ENCODE data around the gene SPECC1.
"Not testable (repeated sequence)": the region's sequence is repeated elsewhere in the genome, so short reads cannot be mapped to it uniquely, and the experiment has no call there.

SPECC1 gene

GRCh38 chr17:20315311-20315710, 306.2 kb downstream of the SPECC1 start:
- DNase-seq (ENCODE audit: low read depth) = no peak

- DNase-seq (ENCODE audit: low read depth) = no peak
These were observed 306.7 kb downstream of the SPECC1 start for GRCh38 chr17:20315821-20316220.

- peak; percentile 65 for DNase-seq (ENCODE audit: low read depth)
These were observed 311.5 kb downstream of the SPECC1 start for GRCh38 chr17:20320535-20321229.

GRCh38 chr17:20321357-20321756, 312.2 kb downstream of the SPECC1 start:
- DNase-seq (ENCODE audit: low read depth) = not testable (repeated sequence)

GRCh38 chr17:20327739-20328138, 318.6 kb downstream of the SPECC1 start:
- not testable (repeated sequence) for DNase-seq (ENCODE audit: low read depth)

GRCh38 chr17:20351405-20351804, 342.2 kb downstream of the SPECC1 start:
- not testable (repeated sequence) for DNase-seq (ENCODE audit: low read depth)

GRCh38 chr17:20352567-20352966, 343.4 kb downstream of the SPECC1 start:
- not testable (repeated sequence) for DNase-seq (ENCODE audit: low read depth)

GRCh38 chr17:20363846-20364245, 354.7 kb downstream of the SPECC1 start:
- not testable (repeated sequence) for DNase-seq (ENCODE audit: low read depth)

Measured in stimulated activated CD4-positive, alpha-beta T cell treated with anti-CD3 and anti-CD28 coated beads, Interleukin-2, amount 100 ng/mL, for 4 hours (primary cell).